Measurements from ENCODE around the gene CD38. TPM values are rescaled to one million over a fixed set of nuclear protein-coding genes. Genes with fewer than 3 reads are reported as not detected.

The CD38 gene
- total and polyA plus RNA-seq, 7 donors, result 1.5 to 6.8 (median 3.7) TPM

DNA sequence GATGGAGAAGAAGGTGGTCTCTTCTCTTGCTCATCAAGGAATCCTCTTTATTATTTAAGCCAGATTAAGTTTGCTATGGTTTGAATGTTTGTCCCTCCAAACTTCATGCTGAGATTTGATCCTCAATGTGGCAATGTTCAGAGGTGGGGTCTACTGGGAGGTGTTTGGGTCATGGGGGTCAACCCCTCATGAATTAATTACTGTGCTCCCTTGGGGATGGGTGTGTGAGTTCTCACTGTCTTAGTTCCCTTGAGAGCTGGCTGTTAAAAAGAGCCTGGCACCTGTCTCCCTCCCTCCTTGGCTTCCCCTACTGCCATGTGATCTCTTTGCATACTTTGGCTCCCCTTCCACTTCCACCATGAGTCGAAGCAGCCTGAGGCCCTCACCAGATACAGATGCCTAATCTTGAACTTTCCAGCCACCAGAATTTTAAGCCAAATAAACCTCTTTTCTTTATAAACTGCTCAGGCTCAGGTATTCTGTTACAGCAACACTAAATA is 36.0 kb upstream of the CD38 start:
- H3K27me3 ChIP-seq (ENCODE audit: insufficient read depth in 3 of 3, low read length in 2 of 3), result no peaks in the 10 kb centered on the region
- no peaks in the 10 kb centered on the region for H3K36me3 ChIP-seq (ENCODE audit: insufficient read depth in 1 of 2, low read depth in 1 of 2)
- H3K4me1 ChIP-seq, result peaks cover 3% of the 10 kb centered on the region
- intact Hi-C loops (cut with DNase I), result loop anchor here in 1 of 2 donors (5.0 kb wide), 1 partner anchor 250 kb away; no protein-coding TSS in a partner anchor
- DNase-seq (no peak), ATAC-seq (no peak)
- no peak overlapping the region for H3K4me3 ChIP-seq
- WGBS, 3 donors, result 16 to 26% (median 25%) methylated on average over 1 of the region's 1 CpG
- TF ChIP-seq CTCF (IDR thresholded peaks at IDR 0.05), result no peak
- no peak overlapping the region for H3K27ac ChIP-seq
- H3K9me3 ChIP-seq, result peaks cover 7% of the 10 kb centered on the region

DNA sequence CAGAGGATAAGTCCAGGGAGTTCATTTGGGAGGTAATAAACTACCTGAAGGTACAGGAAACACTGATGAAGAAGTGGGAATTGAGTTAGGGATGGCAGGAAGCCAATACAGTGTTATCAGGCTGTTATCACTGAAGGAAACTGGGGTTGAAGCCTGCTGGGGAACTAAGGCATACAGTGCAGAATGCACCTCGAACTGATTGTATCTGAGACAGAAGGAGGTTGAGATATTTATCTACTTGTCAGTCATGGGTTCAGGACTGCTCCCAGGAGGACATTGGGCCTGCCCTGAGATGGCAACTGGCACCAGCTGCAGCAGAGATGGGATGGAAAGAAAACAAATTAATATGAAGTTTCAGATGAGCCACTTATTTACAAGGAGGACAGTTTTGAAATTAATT is 35.5 kb upstream of the CD38 start:
- ATAC-seq (no peak), DNase-seq (no peak)
- no peaks in the 10 kb centered on the region for H3K36me3 ChIP-seq (ENCODE audit: insufficient read depth in 1 of 2, low read depth in 1 of 2)
- 47 to 60% (median 58%) methylated on average over 1 of the region's 1 CpG for WGBS, 3 donors
- peaks cover 3% of the 10 kb centered on the region for H3K4me1 ChIP-seq
- peaks cover 7% of the 10 kb centered on the region for H3K9me3 ChIP-seq
- TF ChIP-seq CTCF (IDR thresholded peaks at IDR 0.05), result no peak
- intact Hi-C loops (cut with DNase I), result loop anchor here in 1 of 2 donors (5.0 kb wide), 1 partner anchor 250 kb away; no protein-coding TSS in a partner anchor
- H3K4me3 ChIP-seq, result no peak overlapping the region
- H3K27ac ChIP-seq, result no peak overlapping the region
- no peaks in the 10 kb centered on the region for H3K27me3 ChIP-seq (ENCODE audit: insufficient read depth in 3 of 3, low read length in 2 of 3)

DNA sequence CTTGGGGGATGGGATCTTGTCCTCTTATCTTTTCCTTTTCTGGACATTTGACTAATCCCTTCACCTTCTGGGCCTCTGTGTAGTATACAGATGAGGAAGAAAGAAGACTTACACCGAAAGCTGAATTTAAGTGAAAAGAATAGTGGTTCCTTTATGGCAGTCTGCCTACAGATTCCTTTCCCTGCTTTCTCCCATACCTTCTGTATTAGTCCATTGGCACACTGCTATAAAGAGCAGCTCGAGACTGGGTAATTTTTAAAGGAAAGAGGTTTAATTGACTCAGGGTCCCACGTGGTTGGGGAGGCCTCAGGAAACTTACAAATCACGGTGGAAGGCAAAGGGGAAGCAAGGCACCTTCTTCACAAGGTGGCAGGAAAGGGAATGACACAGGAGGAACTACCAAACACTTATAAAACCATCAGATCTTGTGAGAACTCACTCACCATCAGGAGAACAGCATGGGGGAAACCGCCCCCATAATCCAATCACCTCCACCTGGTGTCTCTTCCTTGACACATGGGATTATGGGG is 34.0 kb upstream of the CD38 start:
- no peak for ATAC-seq
- Histone ChIP-seq H3K4me1 (peaks cover under 1% of the 10 kb centered on the region), H3K9me3 (peaks cover 7% of the 10 kb centered on the region), H3K36me3 (ENCODE audit: insufficient read depth in 1 of 2, low read depth in 1 of 2) (no peaks in the 10 kb centered on the region), H3K27ac (no peak overlapping the region), H3K4me3 (no peak overlapping the region), H3K27me3 (ENCODE audit: insufficient read depth in 3 of 3, low read length in 2 of 3) (no peaks in the 10 kb centered on the region)
- 40 to 51% (median 50%) methylated on average over 5 of the region's 5 CpGs for WGBS, 3 donors
- TF ChIP-seq CTCF (IDR thresholded peaks at IDR 0.05), result no peak
- intact Hi-C loops (cut with DNase I), result loop anchor here in 1 of 2 donors (5.0 kb wide), 1 partner anchor 248 kb away; no protein-coding TSS in a partner anchor
- DNase-seq, result no peak

DNA sequence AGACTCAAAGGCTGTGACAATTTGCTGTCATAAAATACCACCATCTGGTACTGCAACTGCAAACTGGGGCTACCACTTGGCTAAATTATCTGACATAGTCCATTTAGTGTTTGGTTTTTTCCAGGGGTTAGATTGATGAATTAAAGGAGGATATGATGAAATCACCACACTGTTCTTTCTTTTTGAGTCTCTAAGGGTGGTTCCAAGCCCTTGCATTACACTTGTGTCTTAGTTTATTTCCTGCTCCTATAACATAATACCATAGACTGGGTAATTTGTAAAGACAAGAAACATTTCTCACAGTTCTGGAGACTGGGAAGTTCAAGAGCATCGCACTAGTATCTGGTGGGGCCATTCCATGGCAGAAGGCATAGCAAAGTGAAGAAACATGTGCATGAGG is 32.0 kb upstream of the CD38 start:
- no peaks in the 10 kb centered on the region for H3K27me3 ChIP-seq (ENCODE audit: insufficient read depth in 3 of 3, low read length in 2 of 3)
- H3K4me3 ChIP-seq, result no peak overlapping the region
- H3K4me1 ChIP-seq, result no peaks in the 10 kb centered on the region
- H3K9me3 ChIP-seq, result peaks cover 7% of the 10 kb centered on the region
- no peaks in the 10 kb centered on the region for H3K36me3 ChIP-seq (ENCODE audit: insufficient read depth in 1 of 2, low read depth in 1 of 2)
- TF ChIP-seq CTCF (IDR thresholded peaks at IDR 0.05), result no peak
- intact Hi-C loops (cut with DNase I), result no loop called here
- 100% methylated on average over 1 of the region's 1 CpG for WGBS, 3 donors
- ATAC-seq, result no peak
- no peak overlapping the region for H3K27ac ChIP-seq
- DNase-seq, result no peak

- Histone ChIP-seq H3K4me1 (no peaks in the 10 kb centered on the region), H3K27ac (no peak overlapping the region), H3K9me3 (no peaks in the 10 kb centered on the region), H3K27me3 (ENCODE audit: insufficient read depth in 3 of 3, low read length in 2 of 3) (no peaks in the 10 kb centered on the region), H3K4me3 (no peak overlapping the region), H3K36me3 (ENCODE audit: insufficient read depth in 1 of 2, low read depth in 1 of 2) (no peaks in the 10 kb centered on the region)
- intact Hi-C loops (cut with DNase I), result no loop called here
- DNase-seq (no peak), ATAC-seq (no peak)
- WGBS, 3 donors, result 50 to 57% (median 56%) methylated on average over 6 of the region's 6 CpGs
- TF ChIP-seq CTCF (IDR thresholded peaks at IDR 0.05), result no peak
Observed at GRCh38 chr4:15749001-15749400, 29.1 kb upstream of the CD38 start.
